Lower leg skin (tissue), 4 donors: Measurements from ENCODE around the gene USP34. TPM values are rescaled to one million over a fixed set of nuclear protein-coding genes. Genes with fewer than 3 reads are reported as not detected.

Experiments used
- DNase-seq, 2 donors: peaks; one replicate each; pipeline ENCODE4 v3.0.0-alpha.2; 2019; ENCODE audit warnings: low spot score in 2 of 2
- H3K4me3 ChIP-seq: fragments of 200-600 bp; sonication (generic); 2 replicates; pipeline ENCODE4 v1.5.1; 2017; ENCODE audit warnings: mild to moderate bottlenecking, low read depth; ENCODE audit not compliant: poor library complexity, severe bottlenecking
- POLR2A ChIP-seq, 2 donors: fragments of 450-650 bp; IDR thresholded peaks; one replicate each; pipeline ENCODE4 v1.6.1; 2016 to 2017; ENCODE audit warnings: antibody characterized with exemption in 2 of 2, mild to moderate bottlenecking in 1 of 2, moderate library complexity in 1 of 2
- WGBS, 2 donors: methylation state at CpG; one replicate each; pipeline ENCODE4 v1.1.5; 2018; 5-methylcytosine and 5-hydroxymethylcytosine counted together
- intact Hi-C: fragments of 100-400 bp; cut with DNase I; formaldehyde crosslinking; loops from one replicate; pipeline ENCODE4 v1.15.0; 2023; ENCODE audit warnings: low total_unique reads
- total RNA-seq, 4 donors: library from RNA; depleted of rRNA; stranded (reverse); fragments of >200 nt; gene quantifications; one replicate each; pipeline ENCODE4 v1.1.0, GENCODE V29; 2016
- TF ChIP-seq, protein P1 (sequence below), 3 donors: fragments of 450-650 bp; IDR thresholded peaks; one replicate each; pipeline ENCODE4 v1.5.1; 2016; ENCODE audit warnings: antibody characterized with exemption in 3 of 3, mild to moderate bottlenecking in 3 of 3, moderate library complexity in 2 of 3

USP34 gene
- total RNA-seq, 4 donors from 2014 or later: 84.3 to 181 (median 98.1) TPM

DNA sequence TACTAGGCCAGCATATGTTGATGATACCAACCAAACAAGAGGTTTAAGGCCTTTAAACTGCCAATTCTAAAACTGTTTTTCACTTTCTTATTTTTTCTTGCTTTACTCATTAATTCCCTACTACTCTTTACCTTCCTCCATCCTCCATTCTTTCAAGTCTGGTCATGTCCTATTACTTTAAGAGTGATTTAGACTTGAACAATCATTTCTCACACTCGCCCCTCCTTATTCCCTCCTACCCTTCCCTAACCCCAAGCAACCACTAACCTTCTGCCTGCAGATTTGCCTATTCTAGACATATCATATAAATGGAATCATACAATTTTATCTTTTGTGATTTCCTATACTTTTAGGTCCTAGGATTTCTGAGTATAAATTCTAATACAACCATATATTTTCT is 127.7 kb downstream of the USP34 start:
- TF ChIP-seq, protein P1, sequence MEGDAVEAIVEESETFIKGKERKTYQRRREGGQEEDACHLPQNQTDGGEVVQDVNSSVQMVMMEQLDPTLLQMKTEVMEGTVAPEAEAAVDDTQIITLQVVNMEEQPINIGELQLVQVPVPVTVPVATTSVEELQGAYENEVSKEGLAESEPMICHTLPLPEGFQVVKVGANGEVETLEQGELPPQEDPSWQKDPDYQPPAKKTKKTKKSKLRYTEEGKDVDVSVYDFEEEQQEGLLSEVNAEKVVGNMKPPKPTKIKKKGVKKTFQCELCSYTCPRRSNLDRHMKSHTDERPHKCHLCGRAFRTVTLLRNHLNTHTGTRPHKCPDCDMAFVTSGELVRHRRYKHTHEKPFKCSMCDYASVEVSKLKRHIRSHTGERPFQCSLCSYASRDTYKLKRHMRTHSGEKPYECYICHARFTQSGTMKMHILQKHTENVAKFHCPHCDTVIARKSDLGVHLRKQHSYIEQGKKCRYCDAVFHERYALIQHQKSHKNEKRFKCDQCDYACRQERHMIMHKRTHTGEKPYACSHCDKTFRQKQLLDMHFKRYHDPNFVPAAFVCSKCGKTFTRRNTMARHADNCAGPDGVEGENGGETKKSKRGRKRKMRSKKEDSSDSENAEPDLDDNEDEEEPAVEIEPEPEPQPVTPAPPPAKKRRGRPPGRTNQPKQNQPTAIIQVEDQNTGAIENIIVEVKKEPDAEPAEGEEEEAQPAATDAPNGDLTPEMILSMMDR (IDR thresholded peaks at IDR 0.05): no peak
- TF ChIP-seq POLR2A (IDR thresholded peaks at IDR 0.05): no peak
- no peak for DNase-seq
- WGBS, 2 donors: 88% methylated on average over 1 of the region's 1 CpG
- H3K4me3 ChIP-seq: no peak overlapping the region
- intact Hi-C loops: no loop called here

DNA sequence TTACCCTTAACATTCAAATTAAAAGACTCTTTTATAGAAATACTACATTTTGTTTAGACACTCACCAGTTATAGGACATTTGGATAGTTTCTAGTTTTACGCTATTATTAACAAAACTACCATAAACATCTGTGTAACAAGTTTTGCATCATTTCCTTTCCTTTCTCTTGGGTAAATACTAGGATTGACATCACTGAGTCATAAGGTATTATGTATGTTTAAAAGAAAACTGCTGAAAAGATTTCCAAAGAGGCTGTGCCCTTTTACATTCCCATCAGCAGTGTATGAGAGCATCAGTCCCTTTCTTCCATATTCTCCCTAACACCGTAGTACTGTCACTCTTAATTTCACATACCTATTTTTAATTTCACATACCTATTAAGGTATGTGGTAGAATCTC is 130.6 kb downstream of the USP34 start:
- no peak for TF ChIP-seq POLR2A (IDR thresholded peaks at IDR 0.05)
- TF ChIP-seq, protein P1 (IDR thresholded peaks at IDR 0.05): no peak
- WGBS, 2 donors: 99 to 100% methylated on average over 2 of the region's 2 CpGs
- no peak for DNase-seq
- no peak overlapping the region for H3K4me3 ChIP-seq
- intact Hi-C loops: no loop called here

DNA sequence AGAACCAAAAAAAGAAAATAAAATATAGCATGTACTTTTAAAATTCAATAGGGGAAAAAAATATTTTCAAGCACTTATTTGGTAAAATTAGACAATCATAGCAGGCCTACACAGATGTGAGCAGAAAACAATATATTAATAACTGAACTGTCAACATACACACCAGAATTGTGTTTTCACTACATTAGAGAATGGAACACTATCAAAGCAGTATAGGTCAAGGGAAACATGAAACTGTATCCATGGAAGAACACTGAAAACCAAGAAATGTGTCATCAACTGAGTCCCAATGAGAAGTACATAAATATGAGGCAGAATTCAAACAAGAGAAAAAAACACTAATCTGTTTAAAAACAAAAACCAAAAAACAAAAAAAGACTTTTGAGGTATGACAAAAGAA is 132.4 kb downstream of the USP34 start:
- H3K4me3 ChIP-seq: no peak overlapping the region
- intact Hi-C loops: no loop called here
- TF ChIP-seq, protein P1 (IDR thresholded peaks at IDR 0.05): no peak
- no peak for TF ChIP-seq POLR2A (IDR thresholded peaks at IDR 0.05)
- DNase-seq: no peak

DNA sequence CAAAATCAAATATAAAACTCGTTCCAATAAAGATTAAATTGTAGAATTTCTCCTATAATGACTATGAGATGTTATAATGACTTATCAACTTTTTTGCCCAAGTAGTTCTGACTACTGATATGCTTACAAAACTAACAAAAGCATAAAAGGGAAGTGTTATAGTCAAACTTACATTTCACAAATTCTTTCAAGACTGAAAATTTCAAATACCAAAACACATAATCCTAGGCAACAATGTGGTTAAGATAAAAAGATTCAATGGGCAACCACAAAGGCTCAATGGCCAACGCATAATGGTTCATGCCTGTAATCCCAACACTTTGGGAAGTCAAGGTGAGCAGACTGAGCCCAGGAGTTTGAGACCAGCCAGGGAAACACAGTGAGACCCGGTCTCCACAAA is 135.7 kb downstream of the USP34 start:
- no peak for DNase-seq
- H3K4me3 ChIP-seq: no peak overlapping the region
- WGBS, 2 donors: 93 to 96% methylated on average over 3 of the region's 3 CpGs
- intact Hi-C loops: no loop called here
- no peak for TF ChIP-seq POLR2A (IDR thresholded peaks at IDR 0.05)
- TF ChIP-seq, protein P1 (IDR thresholded peaks at IDR 0.05): no peak

DNA sequence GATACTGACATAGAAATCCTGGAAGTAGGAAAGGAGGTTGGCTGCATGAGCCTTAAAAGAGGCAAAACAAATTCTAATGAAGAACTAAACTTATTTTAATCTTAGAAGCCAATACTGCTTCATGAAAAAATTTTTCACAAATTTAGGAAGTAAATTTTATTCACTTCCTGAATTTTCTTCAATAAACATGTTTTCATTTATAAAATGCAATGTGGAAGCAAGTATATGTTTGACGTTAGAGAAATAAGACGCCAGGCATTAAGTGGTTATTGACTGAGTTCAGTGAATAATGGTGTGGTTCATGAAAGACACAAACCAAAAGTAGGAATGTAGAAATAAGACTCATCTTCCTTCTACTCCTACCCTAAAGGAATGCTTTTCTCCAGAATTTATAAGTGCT is 136.4 kb downstream of the USP34 start:
- H3K4me3 ChIP-seq: no peak overlapping the region
- intact Hi-C loops: no loop called here
- no peak for DNase-seq
- 82 to 92% methylated on average over 2 of the region's 2 CpGs for WGBS, 2 donors
- TF ChIP-seq POLR2A (IDR thresholded peaks at IDR 0.05): no peak
- TF ChIP-seq, protein P1 (IDR thresholded peaks at IDR 0.05): no peak

DNA sequence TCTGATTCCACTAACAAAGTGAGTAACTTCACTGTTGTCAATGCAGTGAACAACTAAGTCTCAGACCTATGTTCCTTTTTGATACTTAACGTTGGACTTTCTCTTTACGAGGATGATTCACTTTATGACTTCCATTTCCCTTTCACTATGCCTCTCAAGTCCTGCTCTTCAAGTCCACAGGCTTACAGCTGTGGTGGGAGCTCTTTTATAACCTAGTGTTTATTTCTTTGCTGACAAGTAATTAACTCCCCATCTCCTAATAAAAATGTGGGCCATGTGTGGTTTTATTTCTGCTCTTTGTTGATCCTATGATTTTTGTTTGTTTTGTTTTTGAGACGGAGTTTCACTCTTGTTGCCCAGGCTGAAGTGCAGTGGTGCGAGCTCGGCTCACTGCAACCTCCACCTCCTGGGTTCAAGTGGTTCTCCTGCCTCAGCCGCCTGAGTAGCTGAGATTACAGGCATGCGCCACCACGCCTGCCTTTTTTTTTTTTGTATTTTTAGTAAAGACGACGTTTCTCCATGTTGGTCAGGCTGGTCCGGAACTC is 142.1 kb downstream of the USP34 start:
- no peak overlapping the region for H3K4me3 ChIP-seq
- intact Hi-C loops: no loop called here
- TF ChIP-seq, protein P1 (IDR thresholded peaks at IDR 0.05): no peak
- no peak for TF ChIP-seq POLR2A (IDR thresholded peaks at IDR 0.05)
- no peak for DNase-seq
- 81 to 83% methylated on average over 11 of the region's 11 CpGs for WGBS, 2 donors
